NCI-H2227 (cell line): Measurements from ENCODE around the gene MYOD1.

ENCODE experiments used
- DNase-seq: peaks from one replicate; lab custom pipeline; 2025; ENCODE audit not compliant: unreplicated experiment; lab: John Stamatoyannopoulos, UW

The MYOD1 gene

DNA sequence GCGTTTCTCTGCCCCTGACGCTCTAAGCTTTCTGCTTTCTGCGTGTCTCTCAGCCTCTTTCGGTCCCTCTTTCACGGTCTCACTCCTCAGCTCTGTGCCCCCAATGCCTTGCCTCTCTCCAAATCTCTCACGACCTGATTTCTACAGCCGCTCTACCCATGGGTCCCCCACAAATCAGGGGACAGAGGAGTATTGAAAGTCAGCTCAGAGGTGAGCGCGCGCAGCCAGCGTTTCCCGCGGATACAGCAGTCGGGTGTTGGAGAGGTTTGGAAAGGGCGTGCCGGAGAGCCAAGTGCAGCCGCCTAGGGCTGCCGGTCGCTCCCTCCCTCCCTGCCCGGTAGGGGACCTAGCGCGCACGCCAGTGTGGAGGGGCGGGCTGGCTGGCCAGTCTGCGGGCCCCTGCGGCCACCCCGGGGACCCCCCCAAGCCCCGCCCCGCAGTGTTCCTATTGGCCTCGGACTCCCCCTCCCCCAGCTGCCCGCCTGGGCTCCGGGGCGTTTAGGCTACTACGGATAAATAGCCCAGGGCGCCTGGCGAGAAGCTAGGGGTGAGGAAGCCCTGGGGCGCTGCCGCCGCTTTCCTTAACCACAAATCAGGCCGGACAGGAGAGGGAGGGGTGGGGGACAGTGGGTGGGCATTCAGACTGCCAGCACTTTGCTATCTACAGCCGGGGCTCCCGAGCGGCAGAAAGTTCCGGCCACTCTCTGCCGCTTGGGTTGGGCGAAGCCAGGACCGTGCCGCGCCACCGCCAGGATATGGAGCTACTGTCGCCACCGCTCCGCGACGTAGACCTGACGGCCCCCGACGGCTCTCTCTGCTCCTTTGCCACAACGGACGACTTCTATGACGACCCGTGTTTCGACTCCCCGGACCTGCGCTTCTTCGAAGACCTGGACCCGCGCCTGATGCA is at the start of gene MYOD1:
TSS of gene MYOD1 (plus strand) at position 544 of the 910 bp plus-strand sequence. CDS start at position 756, 212 bp downstream.
- peak; percentile 29 for DNase-seq

DNA sequence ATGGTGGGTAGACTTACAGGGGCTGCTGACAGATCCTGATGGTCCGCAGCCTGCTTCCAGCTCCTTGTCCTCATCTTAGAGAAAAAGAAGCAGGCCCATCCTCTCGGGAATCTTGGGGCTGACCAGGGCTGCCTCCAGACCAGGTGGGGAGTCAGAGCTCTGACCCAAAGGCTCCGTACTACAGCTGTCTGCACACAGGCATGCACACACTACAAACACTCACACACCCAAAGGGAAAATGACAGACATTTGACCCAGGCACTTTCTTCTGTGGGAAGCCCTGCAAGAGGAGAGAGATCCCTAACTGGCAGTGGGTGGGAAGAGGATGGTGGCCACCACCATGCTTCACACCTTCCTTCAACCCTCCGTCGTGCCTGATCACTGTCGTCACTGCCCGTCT is 46.9 kb upstream of the MYOD1 start:
- DNase-seq = no peak

DNA sequence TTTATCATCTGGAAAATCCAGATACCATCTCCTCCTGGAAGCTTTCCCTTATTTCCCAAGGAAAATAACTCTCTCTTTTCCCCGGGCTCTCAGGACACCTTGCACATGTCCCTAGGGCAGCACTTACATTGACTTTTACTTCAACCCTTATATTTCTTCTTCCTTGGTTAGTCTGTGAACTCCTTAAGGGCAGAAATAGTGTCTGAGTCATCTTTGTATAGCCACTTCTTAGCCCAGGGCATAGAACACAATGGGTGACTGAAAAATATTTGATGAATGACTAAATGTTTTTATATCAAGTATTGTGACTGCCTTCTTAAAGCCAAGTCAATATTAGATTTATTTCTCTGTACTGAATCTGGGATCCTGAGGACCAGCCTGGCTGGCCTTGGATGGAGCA is 45.4 kb upstream of the MYOD1 start:
- DNase-seq = no peak

DNA sequence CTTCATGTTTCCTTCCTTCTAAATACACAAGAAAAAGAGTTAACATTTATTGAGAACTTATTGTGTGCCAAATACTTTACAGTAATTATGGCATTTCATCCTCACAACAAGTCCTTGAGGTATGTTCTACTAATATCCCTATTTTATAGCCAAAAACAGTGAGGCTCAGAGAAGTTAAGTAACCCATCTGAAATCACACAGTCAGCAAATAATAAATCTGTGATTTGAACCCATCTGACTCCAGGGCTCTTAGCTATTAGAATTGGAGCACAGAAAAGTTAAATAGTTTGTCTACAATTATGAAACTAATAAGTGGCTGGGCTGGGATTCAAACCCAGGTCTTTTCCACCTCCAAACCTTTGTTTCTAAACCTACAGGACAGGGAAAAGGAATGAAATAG is 36.5 kb upstream of the MYOD1 start:
- DNase-seq = no peak

DNA sequence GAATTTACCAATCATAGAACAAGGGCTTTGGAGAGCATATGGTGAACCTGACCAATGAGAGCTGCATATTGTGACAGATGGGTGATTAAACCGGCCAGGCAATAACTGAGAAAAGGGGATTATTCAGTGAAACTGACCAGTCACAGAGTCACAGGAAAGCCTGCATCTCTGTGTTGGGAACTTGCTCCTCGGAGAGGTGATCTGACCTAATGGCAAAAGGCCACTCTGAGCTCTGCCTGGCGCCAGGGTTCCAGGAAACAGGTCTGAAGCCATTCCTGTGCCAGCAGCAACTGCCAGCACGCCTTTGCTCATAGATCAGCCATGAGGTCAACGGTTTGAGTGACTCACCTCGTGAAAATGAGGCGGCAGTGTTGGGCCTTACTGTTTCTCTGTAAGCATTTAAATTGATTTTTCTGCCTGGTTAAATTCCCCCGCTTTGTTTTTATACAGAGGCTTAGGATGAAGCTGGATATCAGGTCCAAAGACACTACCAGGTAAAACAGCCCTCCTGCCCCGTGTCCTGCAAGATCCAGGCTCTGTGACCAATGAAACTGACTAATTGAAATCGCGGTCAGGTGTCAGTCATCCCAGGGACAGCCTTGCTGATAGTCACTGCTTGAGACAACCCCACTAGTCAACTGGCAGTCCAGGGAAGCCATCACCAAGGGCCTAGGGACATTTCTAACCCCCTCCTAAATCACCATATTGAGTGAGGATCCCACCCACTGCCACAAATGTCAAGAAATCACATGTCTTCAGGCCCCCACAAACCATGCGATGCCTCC is 35.8 kb upstream of the MYOD1 start:
- no peak for DNase-seq

GRCh38 chr11:17684550-17684949 is 34.8 kb upstream of the MYOD1 start:
- DNase-seq = no peak

DNA sequence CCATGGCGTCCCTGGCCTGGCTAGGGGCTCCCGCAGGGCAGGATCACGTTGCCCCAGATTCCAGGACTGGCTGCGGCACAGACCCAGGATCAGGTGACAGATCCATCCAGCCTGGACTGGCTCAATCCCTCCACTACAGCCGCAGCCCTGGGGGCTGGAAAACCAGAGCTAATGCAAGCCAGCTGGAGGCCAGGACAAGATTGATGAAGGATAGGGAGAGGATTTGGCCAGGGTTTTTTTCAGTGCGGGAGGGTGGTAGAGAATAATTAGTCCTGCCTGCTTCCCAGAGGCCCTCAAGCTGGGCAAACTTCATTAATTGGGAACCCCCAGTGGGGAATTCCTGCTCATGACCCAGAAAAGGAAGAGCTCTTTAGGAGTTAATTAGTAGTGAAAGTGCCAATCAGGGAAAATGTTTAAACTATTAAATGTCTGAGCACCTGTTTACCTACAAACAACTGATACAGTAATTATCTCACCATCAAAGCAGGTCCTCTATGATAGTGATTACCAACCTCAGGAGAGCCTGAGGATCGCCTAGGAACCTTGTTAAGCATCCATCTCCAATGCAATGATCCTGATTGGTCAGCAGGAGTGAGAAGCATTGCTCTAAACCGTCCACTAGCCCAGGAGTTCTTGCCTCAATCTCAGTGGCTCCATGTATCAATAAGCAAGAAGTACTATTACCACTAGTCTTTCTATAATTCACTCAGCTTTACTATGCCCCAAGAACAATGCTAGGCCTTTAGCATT is 33.0 kb upstream of the MYOD1 start:
- DNase-seq = no peak

GRCh38 chr11:17687946-17688670 is 31.3 kb upstream of the MYOD1 start:
- no peak for DNase-seq

GRCh38 chr11:17691550-17691949 is 27.8 kb upstream of the MYOD1 start:
- no peak for DNase-seq

DNA sequence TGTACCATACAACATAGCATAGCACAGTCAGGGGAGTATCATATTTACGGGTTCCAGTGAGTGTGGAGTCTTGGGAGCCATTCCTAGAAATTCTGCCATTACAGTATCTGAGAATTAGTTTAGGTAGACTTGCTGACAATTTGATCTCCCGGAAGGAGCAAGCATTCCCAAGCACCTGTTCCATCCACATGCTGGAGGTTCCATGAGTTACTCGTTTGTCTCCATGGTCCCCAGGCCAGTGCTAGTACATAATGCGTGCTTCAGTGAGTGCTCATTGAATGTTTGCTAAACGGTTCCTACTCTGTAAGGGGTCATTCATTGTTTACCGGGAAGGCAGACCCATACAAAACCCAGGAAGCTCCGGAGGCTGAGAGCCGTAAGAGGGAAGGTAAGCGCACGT is 27.4 kb upstream of the MYOD1 start:
- DNase-seq = no peak

DNA sequence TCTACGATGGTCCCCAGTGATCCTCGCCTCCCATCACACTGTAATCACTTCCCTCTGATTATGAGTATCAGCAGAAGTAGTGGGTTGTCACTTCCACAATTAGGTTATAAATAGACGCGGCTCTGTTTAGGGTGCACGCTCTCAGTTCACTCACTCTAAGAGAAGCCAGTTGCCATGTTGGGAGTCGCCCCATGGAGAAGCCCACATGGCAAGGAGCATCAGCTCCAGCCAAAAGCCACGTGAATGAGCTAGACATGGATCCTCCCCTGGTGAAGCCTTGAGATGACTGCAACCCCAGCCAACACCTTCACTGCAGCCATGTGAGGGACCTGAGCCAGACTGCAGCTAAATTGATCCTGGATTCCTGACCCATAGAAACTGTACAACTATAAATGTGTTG is 26.4 kb upstream of the MYOD1 start:
- no peak for DNase-seq

DNA sequence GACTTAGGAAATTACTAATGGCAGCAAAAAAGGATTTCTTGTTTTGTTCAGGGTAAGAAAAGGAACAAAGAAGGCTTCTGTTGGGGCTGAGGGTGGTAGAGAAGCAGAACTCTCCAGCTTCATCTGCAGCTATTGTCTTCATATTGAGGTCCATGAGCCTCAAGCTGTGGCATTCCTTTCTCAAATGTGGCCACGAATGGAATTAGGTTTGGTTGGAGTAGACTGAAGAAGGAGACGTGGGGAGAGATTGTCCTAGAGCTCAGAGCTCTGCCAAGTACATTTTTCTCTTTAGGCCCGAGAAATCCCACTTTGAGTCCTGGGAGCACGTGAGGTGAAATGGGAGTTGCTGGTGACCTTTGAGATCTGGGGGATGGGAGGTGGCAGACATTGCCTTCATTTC is 25.8 kb upstream of the MYOD1 start:
- DNase-seq = no peak

GRCh38 chr11:17694494-17695110 is 24.8 kb upstream of the MYOD1 start:
- no peak for DNase-seq

DNA sequence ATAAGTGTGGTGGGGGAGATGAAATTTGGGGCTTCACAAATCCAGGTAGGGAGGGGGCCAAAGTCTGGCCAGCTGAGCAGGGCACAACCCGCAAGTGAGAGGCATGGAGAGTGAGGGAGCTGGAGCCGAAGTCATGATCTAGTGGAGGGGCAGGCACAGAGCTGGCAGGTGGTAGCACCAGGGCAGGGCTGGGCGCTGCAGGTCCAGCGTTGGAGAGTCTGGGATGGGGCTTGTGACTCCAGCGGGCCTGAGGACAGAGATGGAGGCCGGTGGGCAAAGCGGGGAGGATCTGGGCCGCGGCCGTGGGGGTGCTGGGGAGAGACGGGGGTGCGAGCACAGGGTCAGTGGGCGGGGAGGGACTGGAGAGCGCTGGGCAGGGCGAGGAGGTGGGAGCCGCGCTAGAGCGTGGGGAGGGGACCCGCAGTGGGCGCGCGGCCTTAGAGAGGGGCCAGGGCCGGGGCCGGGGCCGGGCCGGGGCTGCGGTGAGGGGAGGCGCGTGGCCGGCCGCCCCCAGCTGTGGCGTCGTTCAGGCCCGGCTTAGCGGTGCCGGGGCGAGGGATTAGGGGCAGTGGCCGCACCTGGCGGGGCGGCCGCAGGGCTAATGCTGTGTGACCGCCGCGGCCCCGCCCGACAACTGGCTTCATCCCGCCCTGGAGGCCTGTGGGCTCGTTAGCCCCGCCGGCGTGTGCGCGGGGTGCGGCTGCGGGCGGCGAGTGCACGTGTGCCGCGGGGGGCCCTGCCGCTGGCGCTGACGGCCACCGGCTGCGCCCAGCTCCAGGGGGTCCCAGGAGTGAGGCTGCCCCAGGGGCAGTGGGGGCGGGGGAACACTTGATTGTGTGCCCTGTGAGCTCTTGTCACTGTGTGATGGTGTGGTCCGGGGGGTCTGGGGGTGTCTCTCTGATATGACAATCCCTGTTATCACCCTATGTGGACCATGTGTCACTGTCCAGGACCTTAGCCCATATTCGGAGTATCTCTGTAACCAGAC is 23.6 kb upstream of the MYOD1 start:
- DNase-seq = no peak

DNA sequence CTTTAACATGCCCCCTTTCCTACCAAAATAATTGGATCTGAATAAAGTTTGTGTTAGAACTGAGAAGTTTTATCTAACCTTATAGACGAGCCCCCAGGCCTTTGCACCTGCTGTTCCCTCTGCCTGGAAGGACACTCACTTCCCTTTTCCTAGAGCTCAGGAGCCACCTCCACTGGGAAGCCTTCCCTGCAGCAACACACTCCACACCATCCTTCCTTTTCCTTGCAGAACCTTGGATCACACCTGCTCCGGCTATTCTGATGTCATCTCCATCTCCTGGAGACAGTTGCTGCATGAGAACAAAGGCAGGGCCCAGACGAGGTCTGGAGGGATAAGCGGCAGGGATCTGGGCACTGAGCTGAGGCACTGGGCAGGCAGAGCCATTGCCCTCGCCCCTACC is 22.6 kb upstream of the MYOD1 start:
- DNase-seq = no peak

DNA sequence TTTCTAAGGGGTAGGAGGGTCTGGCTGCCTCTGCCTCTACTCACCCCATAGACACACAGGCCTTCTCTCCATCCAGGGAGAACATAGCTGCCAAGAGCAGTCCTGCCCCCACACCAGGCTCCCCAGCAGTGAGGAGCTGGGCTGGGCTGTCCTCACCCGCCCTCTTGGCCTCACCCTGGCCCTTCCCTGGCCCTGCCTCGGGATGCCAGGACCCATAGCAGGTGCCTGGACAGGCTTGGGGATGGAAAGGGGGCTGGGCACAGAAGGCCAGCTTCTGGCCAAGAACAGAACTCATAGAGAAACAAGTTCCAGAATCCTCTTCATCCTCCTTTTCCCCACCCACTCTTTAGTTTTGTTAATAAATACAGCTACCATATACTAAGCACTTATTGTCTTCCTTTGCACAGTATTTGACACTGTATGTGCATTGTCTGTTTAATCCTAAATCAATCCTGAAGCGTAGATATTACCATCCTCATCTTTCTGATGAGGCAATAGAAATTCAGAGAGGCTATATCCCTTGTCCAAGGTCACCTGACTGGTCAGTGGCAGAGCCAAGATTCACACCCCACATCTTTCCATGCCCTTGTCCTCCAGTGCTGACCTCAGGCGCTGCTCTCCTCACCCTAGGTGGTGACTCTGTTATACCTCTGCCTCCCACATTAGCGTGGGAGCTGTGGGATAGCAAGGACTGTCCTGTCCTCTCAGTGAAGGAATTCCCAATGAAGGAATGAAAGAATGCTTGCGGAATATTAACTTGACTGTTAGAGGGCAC is 22.0 kb upstream of the MYOD1 start:
- no peak for DNase-seq

GRCh38 chr11:17699147-17700114 is 19.9 kb upstream of the MYOD1 start:
- no peak for DNase-seq
